ENCODE data around the gene OR6K2.

GRCh38 chr1:158720620-158721019, 20.2 kb upstream of the OR6K2 start, which contains the start of gene OR6K3:
- TF ChIP-seq, protein P1, sequence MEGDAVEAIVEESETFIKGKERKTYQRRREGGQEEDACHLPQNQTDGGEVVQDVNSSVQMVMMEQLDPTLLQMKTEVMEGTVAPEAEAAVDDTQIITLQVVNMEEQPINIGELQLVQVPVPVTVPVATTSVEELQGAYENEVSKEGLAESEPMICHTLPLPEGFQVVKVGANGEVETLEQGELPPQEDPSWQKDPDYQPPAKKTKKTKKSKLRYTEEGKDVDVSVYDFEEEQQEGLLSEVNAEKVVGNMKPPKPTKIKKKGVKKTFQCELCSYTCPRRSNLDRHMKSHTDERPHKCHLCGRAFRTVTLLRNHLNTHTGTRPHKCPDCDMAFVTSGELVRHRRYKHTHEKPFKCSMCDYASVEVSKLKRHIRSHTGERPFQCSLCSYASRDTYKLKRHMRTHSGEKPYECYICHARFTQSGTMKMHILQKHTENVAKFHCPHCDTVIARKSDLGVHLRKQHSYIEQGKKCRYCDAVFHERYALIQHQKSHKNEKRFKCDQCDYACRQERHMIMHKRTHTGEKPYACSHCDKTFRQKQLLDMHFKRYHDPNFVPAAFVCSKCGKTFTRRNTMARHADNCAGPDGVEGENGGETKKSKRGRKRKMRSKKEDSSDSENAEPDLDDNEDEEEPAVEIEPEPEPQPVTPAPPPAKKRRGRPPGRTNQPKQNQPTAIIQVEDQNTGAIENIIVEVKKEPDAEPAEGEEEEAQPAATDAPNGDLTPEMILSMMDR (IDR thresholded peaks at IDR 0.05), result no peak
- no peak for TF ChIP-seq POLR2A (IDR thresholded peaks at IDR 0.05)
